Body of pancreas (tissue), 4 donors: ENCODE data around the gene TNFRSF1A.
A peak's percentile ranks its signal among the peaks of the same experiment; 100 is the strongest.

Source experiments
- POLR2A ChIP-seq, 3 donors: fragments of 450-650 bp; IDR thresholded peaks; one replicate each; pipeline ENCODE4 v1.6.1; 2016; ENCODE audit warnings: antibody characterized with exemption in 3 of 3, mild to moderate bottlenecking in 2 of 3
- TF ChIP-seq, protein P1 (sequence below), 7 experiments: fragments of 450-650 bp in 4 of 7; fragments of 200-600 bp in 3 of 7; sonication (generic) in 3 of 7; IDR thresholded peaks; one replicate each; pipeline ENCODE4 v1.5.1; 2016 to 2019; ENCODE audit warnings: antibody characterized with exemption in 7 of 7

DNA sequence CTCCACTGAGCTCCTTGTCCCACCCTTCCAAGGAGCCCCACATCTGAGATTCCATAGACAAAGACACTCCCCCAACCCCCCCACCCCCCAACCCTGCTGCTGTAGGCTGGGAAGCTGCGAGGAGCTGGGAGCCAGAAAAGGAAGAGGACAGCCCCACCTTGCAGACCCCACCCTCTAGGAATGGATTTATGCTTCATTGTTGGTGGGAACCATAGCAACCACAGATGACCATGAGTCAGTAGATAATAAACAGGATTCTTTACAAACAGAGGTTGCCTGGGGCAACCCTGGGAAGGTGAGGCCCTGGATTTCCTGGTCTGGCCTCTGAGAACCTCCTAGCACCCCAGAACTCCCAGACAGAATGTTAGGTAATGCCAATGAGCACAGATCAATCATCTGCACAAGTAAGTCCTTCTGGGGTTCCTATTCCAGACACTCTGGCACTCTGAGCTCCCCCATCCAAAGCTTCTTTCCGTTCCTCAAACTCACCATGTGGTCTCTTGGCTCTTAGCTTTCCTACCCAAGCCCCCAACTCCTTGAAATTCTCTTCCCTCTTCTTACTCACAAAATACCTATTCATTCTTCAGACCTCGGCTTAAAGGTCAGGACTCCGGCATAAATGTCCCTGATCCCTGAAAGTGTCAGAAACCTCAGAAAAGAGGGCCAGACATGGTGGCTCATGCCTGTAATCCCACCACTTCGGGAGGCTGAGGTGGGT, 46.6 kb downstream of the TNFRSF1A start:
- TF ChIP-seq, protein P1, sequence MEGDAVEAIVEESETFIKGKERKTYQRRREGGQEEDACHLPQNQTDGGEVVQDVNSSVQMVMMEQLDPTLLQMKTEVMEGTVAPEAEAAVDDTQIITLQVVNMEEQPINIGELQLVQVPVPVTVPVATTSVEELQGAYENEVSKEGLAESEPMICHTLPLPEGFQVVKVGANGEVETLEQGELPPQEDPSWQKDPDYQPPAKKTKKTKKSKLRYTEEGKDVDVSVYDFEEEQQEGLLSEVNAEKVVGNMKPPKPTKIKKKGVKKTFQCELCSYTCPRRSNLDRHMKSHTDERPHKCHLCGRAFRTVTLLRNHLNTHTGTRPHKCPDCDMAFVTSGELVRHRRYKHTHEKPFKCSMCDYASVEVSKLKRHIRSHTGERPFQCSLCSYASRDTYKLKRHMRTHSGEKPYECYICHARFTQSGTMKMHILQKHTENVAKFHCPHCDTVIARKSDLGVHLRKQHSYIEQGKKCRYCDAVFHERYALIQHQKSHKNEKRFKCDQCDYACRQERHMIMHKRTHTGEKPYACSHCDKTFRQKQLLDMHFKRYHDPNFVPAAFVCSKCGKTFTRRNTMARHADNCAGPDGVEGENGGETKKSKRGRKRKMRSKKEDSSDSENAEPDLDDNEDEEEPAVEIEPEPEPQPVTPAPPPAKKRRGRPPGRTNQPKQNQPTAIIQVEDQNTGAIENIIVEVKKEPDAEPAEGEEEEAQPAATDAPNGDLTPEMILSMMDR (IDR thresholded peaks at IDR 0.05), result no peak
- TF ChIP-seq POLR2A (IDR thresholded peaks at IDR 0.05), result peak in 2 of 3 donors; percentile 18 to 21
